ENCODE data around the gene ADAM11.

- TF ChIP-seq CTCF (optimal IDR thresholded peaks at IDR 0.05 in 1 of 3, IDR thresholded peaks at IDR 0.05 in 1 of 3, conservative IDR thresholded peaks at IDR 0.05 in 1 of 3; ENCODE audit: extremely low read depth in 1 of 3, insufficient read depth in 2 of 3, low read length in 3 of 3) (no peak), EZH2 (IDR thresholded peaks at IDR 0.05; ENCODE audit: low read length) (no peak)
Observed at GRCh38 chr17:44782326-44782850, 23.6 kb downstream of the ADAM11 start.
